HTR-8/SVneo (cell line): Measurements from ENCODE around the gene IPPK.

Experiments
- DNase-seq: peaks from one replicate; pipeline ENCODE4 v3.0.0; 2011; ENCODE audit warnings: low spot score, mixed read lengths; ENCODE audit not compliant: insufficient read length
- FAIRE-seq: peaks from 2 replicates; lab custom pipeline; 2011; peaks lifted over from hg19 to GRCh38; lab: Jason Lieb, UNC

Gene IPPK

GRCh38 chr9:92669890-92670708, at the start of gene IPPK:
TSS of gene IPPK (minus strand) at chr9:92670131. CDS start at chr9:92669988, 143 bp downstream.
- DNase-seq (peak; percentile 95), FAIRE-seq (no peak)

- no peak for FAIRE-seq
Observed at GRCh38 chr9:92719028-92719647, 49.2 kb upstream of the IPPK start.

GRCh38 chr9:92718086-92719001, 48.4 kb upstream of the IPPK start:
- DNase-seq (no peak), FAIRE-seq (no peak)

More at GRCh38 chr9:92719028-92719647, 49.2 kb upstream of the IPPK start:
- no peak for DNase-seq

GRCh38 chr9:92717201-92718085, 47.5 kb upstream of the IPPK start:
- FAIRE-seq (no peak), DNase-seq (no peak)

- FAIRE-seq: peak; percentile 51
- peak; percentile 61 for DNase-seq
Observed at GRCh38 chr9:92716557-92716956, 46.6 kb upstream of the IPPK start.

GRCh38 chr9:92715488-92716231, 45.7 kb upstream of the IPPK start:
- DNase-seq: no peak

GRCh38 chr9:92714787-92715487, 45.0 kb upstream of the IPPK start:
- FAIRE-seq (no peak), DNase-seq (no peak)

More at GRCh38 chr9:92715488-92716231, 45.7 kb upstream of the IPPK start:
- no peak for FAIRE-seq

- FAIRE-seq (no peak), DNase-seq (no peak)
Observed at GRCh38 chr9:92714016-92714415, 44.1 kb upstream of the IPPK start.

GRCh38 chr9:92713528-92713927, 43.6 kb upstream of the IPPK start:
- FAIRE-seq (no peak), DNase-seq (no peak)

- no peak for DNase-seq
- no peak for FAIRE-seq
Observed at GRCh38 chr9:92712767-92713166, 42.8 kb upstream of the IPPK start.

GRCh38 chr9:92711844-92712243, 41.9 kb upstream of the IPPK start:
- DNase-seq: no peak
- no peak for FAIRE-seq

GRCh38 chr9:92711146-92711545, 41.2 kb upstream of the IPPK start:
- no peak for DNase-seq
- no peak for FAIRE-seq

GRCh38 chr9:92710368-92710767, 40.4 kb upstream of the IPPK start:
- no peak for DNase-seq
- FAIRE-seq: no peak

GRCh38 chr9:92709954-92710353, 40.0 kb upstream of the IPPK start:
- DNase-seq (no peak), FAIRE-seq (no peak)

- no peak for DNase-seq
- FAIRE-seq: no peak
Observed at GRCh38 chr9:92709240-92709639, 39.3 kb upstream of the IPPK start.

- DNase-seq (no peak), FAIRE-seq (no peak)
Observed at GRCh38 chr9:92707530-92707929, 37.6 kb upstream of the IPPK start.

- DNase-seq (no peak), FAIRE-seq (no peak)
Observed at GRCh38 chr9:92706218-92706940, 36.4 kb upstream of the IPPK start.

- FAIRE-seq: no peak
- DNase-seq: no peak
Observed at GRCh38 chr9:92704528-92704927, 34.6 kb upstream of the IPPK start.
